Stimulated activated CD8-positive, alpha-beta memory T cell treated with anti-CD3 and anti-CD28 coated beads, Interleukin-15, amount 100 ng/mL, for 48 hours (primary cell): ENCODE data around the gene BLID.

Source experiments
- DNase-seq, 2 donors: peaks; one replicate each; pipeline ENCODE4 v3.0.0-alpha.2; 2020; ENCODE audit warnings: low read depth in 2 of 2

Gene BLID

GRCh38 chr11:122115524-122116379 is at the start of gene BLID:
TSS of gene BLID (minus strand) at chr11:122116215. CDS start at chr11:122115922, 293 bp downstream.
- no peak for DNase-seq

- no peak for DNase-seq
Observed at GRCh38 chr11:122163053-122163819, 47.2 kb upstream of the BLID start.

- no peak for DNase-seq
Observed at GRCh38 chr11:122162095-122162494, 46.1 kb upstream of the BLID start.

GRCh38 chr11:122160841-122161590 is 45.0 kb upstream of the BLID start:
- no peak for DNase-seq

GRCh38 chr11:122159861-122160260 is 43.8 kb upstream of the BLID start:
- no peak for DNase-seq

GRCh38 chr11:122159173-122159721 is 43.2 kb upstream of the BLID start:
- no peak for DNase-seq

- no peak for DNase-seq
Observed at GRCh38 chr11:122158171-122158570, 42.2 kb upstream of the BLID start.

- DNase-seq = no peak
Observed at GRCh38 chr11:122157653-122158161, 41.7 kb upstream of the BLID start.

GRCh38 chr11:122156940-122157382 is 40.9 kb upstream of the BLID start:
- DNase-seq = no peak

GRCh38 chr11:122155765-122156527 is 39.9 kb upstream of the BLID start:
- no peak for DNase-seq

- no peak for DNase-seq
Observed at GRCh38 chr11:122154994-122155393, 39.0 kb upstream of the BLID start.

GRCh38 chr11:122154227-122154626 is 38.2 kb upstream of the BLID start:
- DNase-seq = no peak

GRCh38 chr11:122153746-122154145 is 37.7 kb upstream of the BLID start:
- DNase-seq = no peak

- DNase-seq = no peak
Observed at GRCh38 chr11:122150216-122151124, 34.5 kb upstream of the BLID start.

GRCh38 chr11:122149202-122149601 is 33.2 kb upstream of the BLID start:
- no peak for DNase-seq

GRCh38 chr11:122146475-122146874 is 30.5 kb upstream of the BLID start:
- no peak for DNase-seq

GRCh38 chr11:122145715-122146274 is 29.8 kb upstream of the BLID start:
- no peak for DNase-seq

- no peak for DNase-seq
Observed at GRCh38 chr11:122144752-122145151, 28.7 kb upstream of the BLID start.

- DNase-seq = no peak
Observed at GRCh38 chr11:122141725-122142124, 25.7 kb upstream of the BLID start.
